RWPE2 (cell line): ENCODE measurements around the gene NCOA7.
"Not testable (repeated sequence)": the region's sequence is repeated elsewhere in the genome, so short reads cannot be mapped to it uniquely, and the experiment has no call there.

Experiments used
- ATAC-seq: fragments of 200-7000 bp; cut with Tn5 transposase; 3 replicates; pipeline ENCODE4 v1.9.1; 2021; ENCODE audit warnings: low read depth
- DNase-seq: peaks from one replicate; pipeline ENCODE4 v3.0.0-alpha.2; 2020; ENCODE audit warnings: low spot score
- H3K27ac ChIP-seq: fragments of 450-650 bp; 2 replicates; pipeline ENCODE4 v1.5.1; 2017; ENCODE audit warnings: mild to moderate bottlenecking; ENCODE audit not compliant: poor library complexity, severe bottlenecking
- H3K27me3 ChIP-seq: fragments of 250-450 bp; sonication (Bioruptor Pico); 2 replicates; pipeline ENCODE4 v1.5.1; 2021; ENCODE audit warnings: mild to moderate bottlenecking, moderate library complexity; ENCODE audit not compliant: insufficient read depth, poor library complexity, severe bottlenecking
- H3K36me3 ChIP-seq: fragments of 250-450 bp; sonication (Bioruptor Pico); 2 replicates; pipeline ENCODE4 v1.5.1; 2020; ENCODE audit warnings: low read depth, mild to moderate bottlenecking, moderate library complexity
- H3K4me1 ChIP-seq: fragments of 250-450 bp; sonication (Bioruptor Pico); 2 replicates; pipeline ENCODE4 v1.5.1; 2021; ENCODE audit warnings: mild to moderate bottlenecking, moderate library complexity; ENCODE audit not compliant: insufficient read depth, poor library complexity, severe bottlenecking
- H3K4me3 ChIP-seq: fragments of 250-450 bp; sonication (Bioruptor Pico); 2 replicates; pipeline ENCODE4 v1.5.1; 2021; ENCODE audit warnings: mild to moderate bottlenecking, moderate library complexity; ENCODE audit not compliant: severe bottlenecking
- H3K9me3 ChIP-seq: fragments of 250-450 bp; sonication (Bioruptor Pico); 2 replicates; pipeline ENCODE4 v1.5.1; 2021; ENCODE audit warnings: mild to moderate bottlenecking, moderate library complexity; ENCODE audit not compliant: severe bottlenecking
- CTCF ChIP-seq: fragments of 450-650 bp; IDR thresholded peaks from one replicate; pipeline ENCODE4 v1.5.1; 2017; ENCODE audit warnings: mild to moderate bottlenecking, moderate library complexity; ENCODE audit not compliant: poor library complexity, severe bottlenecking

NCOA7 gene

GRCh38 chr6:125766641-125767040 lies 24.1 kb upstream of the NCOA7 start:
- DNase-seq (no peak), ATAC-seq (no peak)
- Histone ChIP-seq H3K9me3 (no peaks in the 10 kb centered on the region), H3K27me3 (peaks cover 5% of the 10 kb centered on the region), H3K36me3 (no peaks in the 10 kb centered on the region), H3K4me3 (no peak overlapping the region), H3K4me1 (no peaks in the 10 kb centered on the region), H3K27ac (no peak overlapping the region)
- no peak for TF ChIP-seq CTCF

GRCh38 chr6:125769147-125769783 lies 21.5 kb upstream of the NCOA7 start:
- no peak for TF ChIP-seq CTCF
- no peaks in the 10 kb centered on the region for H3K36me3 ChIP-seq
- DNase-seq (no peak), ATAC-seq (no peak)
- H3K27ac ChIP-seq: no peak overlapping the region
- no peak overlapping the region for H3K4me3 ChIP-seq
- H3K4me1 ChIP-seq: no peaks in the 10 kb centered on the region
- H3K9me3 ChIP-seq: no peaks in the 10 kb centered on the region
- peaks cover 2% of the 10 kb centered on the region for H3K27me3 ChIP-seq

GRCh38 chr6:125773387-125774341 lies 17.1 kb upstream of the NCOA7 start:
- DNase-seq: no peak
- no peak for ATAC-seq
- Histone ChIP-seq H3K9me3 (no peaks in the 10 kb centered on the region), H3K4me3 (no peak overlapping the region), H3K27ac (no peak overlapping the region), H3K4me1 (no peaks in the 10 kb centered on the region), H3K36me3 (no peaks in the 10 kb centered on the region), H3K27me3 (peaks cover 1% of the 10 kb centered on the region)
- no peak for TF ChIP-seq CTCF

- ATAC-seq, DNase-seq, H3K27ac ChIP-seq, H3K36me3 ChIP-seq, H3K4me1 ChIP-seq, H3K4me3 ChIP-seq, H3K27me3 ChIP-seq, H3K9me3 ChIP-seq: not testable (repeated sequence)
These were observed 14.5 kb upstream of the NCOA7 start for GRCh38 chr6:125776107-125776826.

- TF ChIP-seq CTCF: no peak
- no peaks in the 10 kb centered on the region for H3K9me3 ChIP-seq
These were observed 10.7 kb upstream of the NCOA7 start for GRCh38 chr6:125779924-125780539.

More at GRCh38 chr6:125779924-125780539, 10.7 kb upstream of the NCOA7 start:
- H3K36me3 ChIP-seq: no peaks in the 10 kb centered on the region
- ATAC-seq: peak; percentile 79
- H3K4me3 ChIP-seq: peak overlapping the region; percentile 58
- no peak for DNase-seq
- H3K27me3 ChIP-seq: no peaks in the 10 kb centered on the region
- peaks cover 9% of the 10 kb centered on the region for H3K4me1 ChIP-seq
- H3K27ac ChIP-seq: peak overlapping the region; percentile 84
